Spleen (tissue), 7 donors: ENCODE data around the gene DNAJC3.

ENCODE experiments used
- CTCF ChIP-seq, 11 experiments: fragments of 200-600 bp in 7 of 11; fragments of 450-650 bp in 4 of 11; sonication (generic) in 4 of 11; IDR thresholded peaks in 8 of 11; conservative IDR thresholded peaks in 3 of 11; 1 replicate in 7 of 11; 2 replicates in 4 of 11; pipeline versions ENCODE4 v1.4.0 to v1.8.0; 2016 to 2021; ENCODE audit warnings: antibody characterized with exemption in 11 of 11, inconsistent platforms in 4 of 11, mild to moderate bottlenecking in 1 of 11
- POLR2A ChIP-seq, 3 donors: fragments of 450-650 bp; IDR thresholded peaks; one replicate each; pipeline ENCODE4 v1.5.1; 2017; ENCODE audit warnings: antibody characterized with exemption in 3 of 3, mild to moderate bottlenecking in 1 of 3
- donor health status: DM: no; HTN: no; CAD: no; lungs with moderate emphysema.
- donor health status: DM: no; HTN: no; CAD: no.
- donor health status: DM: no; HTN: no; CAD: no.

- TF ChIP-seq CTCF (IDR thresholded peaks at IDR 0.05 in 8 of 11, conservative IDR thresholded peaks at IDR 0.05 in 3 of 11), result peak in 8 of 11 experiments; percentile 25 to 58 (median 44)
- TF ChIP-seq POLR2A (IDR thresholded peaks at IDR 0.05), result no peak
Measured at GRCh38 chr13:95660981-95661581, 15.9 kb upstream of the DNAJC3 start.
